Measurements from ENCODE around the gene GGT6.
"Not testable (repeated sequence)": the region's sequence is repeated elsewhere in the genome, so short reads cannot be mapped to it uniquely, and the experiment has no call there.

The GGT6 gene

GRCh38 chr17:4560421-4560820 lies at the start of gene GGT6:
Gene GGT6, minus strand, starts transcription at chr17:4560577. Its CDS starts 56 bp downstream, at chr17:4560521.
- Mint-ChIP-seq H3K9me3 (no peaks in the 10 kb centered on the region), H3K36me3 (ENCODE audit: low read depth) (no peaks in the 10 kb centered on the region), H3K27ac (no peak within 1 kb of the TSS), H3K4me3 (no peak within 1 kb of the TSS), H3K4me1 (peaks cover 45% of the 10 kb centered on the region), H3K27me3 (ENCODE audit: low read depth, poor library complexity) (peaks cover 15% of the 10 kb centered on the region)
- no peak for DNase-seq
- TF ChIP-seq CTCF (IDR thresholded peaks at IDR 0.05), result no peak

GRCh38 chr17:4610162-4610561 lies 49.8 kb upstream of the GGT6 start:
- peaks cover 25% of the 10 kb centered on the region for H3K36me3 Mint-ChIP-seq (ENCODE audit: low read depth)
- H3K4me3 Mint-ChIP-seq, result no peak overlapping the region
- peaks cover 7% of the 10 kb centered on the region for H3K27me3 Mint-ChIP-seq (ENCODE audit: low read depth, poor library complexity)
- no peak for DNase-seq
- H3K27ac Mint-ChIP-seq, result peak overlapping the region; percentile 16
- no peaks in the 10 kb centered on the region for H3K9me3 Mint-ChIP-seq
- H3K4me1 Mint-ChIP-seq, result peaks cover 56% of the 10 kb centered on the region
- TF ChIP-seq CTCF (IDR thresholded peaks at IDR 0.05), result no peak

GRCh38 chr17:4609761-4610160 lies 49.4 kb upstream of the GGT6 start:
- DNase-seq, result no peak
- H3K4me1 Mint-ChIP-seq, result peaks cover 60% of the 10 kb centered on the region
- H3K27me3 Mint-ChIP-seq (ENCODE audit: low read depth, poor library complexity), result peaks cover 7% of the 10 kb centered on the region
- H3K27ac Mint-ChIP-seq, result peak overlapping the region; percentile 31
- H3K4me3 Mint-ChIP-seq, result no peak overlapping the region
- H3K36me3 Mint-ChIP-seq (ENCODE audit: low read depth), result peaks cover 25% of the 10 kb centered on the region
- TF ChIP-seq CTCF (IDR thresholded peaks at IDR 0.05), result no peak
- H3K9me3 Mint-ChIP-seq, result no peaks in the 10 kb centered on the region

GRCh38 chr17:4607773-4608187 lies 47.4 kb upstream of the GGT6 start:
- no peak for TF ChIP-seq CTCF (IDR thresholded peaks at IDR 0.05)
- DNase-seq, result no peak
- H3K4me1 Mint-ChIP-seq, result peaks cover 80% of the 10 kb centered on the region
- peaks cover 32% of the 10 kb centered on the region for H3K36me3 Mint-ChIP-seq (ENCODE audit: low read depth)
- no peaks in the 10 kb centered on the region for H3K9me3 Mint-ChIP-seq
- H3K27ac Mint-ChIP-seq, result peak overlapping the region; percentile 97
- H3K4me3 Mint-ChIP-seq, result peak overlapping the region; percentile 64
- H3K27me3 Mint-ChIP-seq (ENCODE audit: low read depth, poor library complexity), result peaks cover 7% of the 10 kb centered on the region

- no peaks in the 10 kb centered on the region for H3K9me3 Mint-ChIP-seq
- TF ChIP-seq CTCF (IDR thresholded peaks at IDR 0.05), result no peak
- H3K36me3 Mint-ChIP-seq (ENCODE audit: low read depth), result peaks cover 32% of the 10 kb centered on the region
- H3K4me1 Mint-ChIP-seq, result peaks cover 84% of the 10 kb centered on the region
- H3K27me3 Mint-ChIP-seq (ENCODE audit: low read depth, poor library complexity), result peaks cover 7% of the 10 kb centered on the region
- H3K4me3 Mint-ChIP-seq, result peak overlapping the region; percentile 64
- H3K27ac Mint-ChIP-seq, result peak overlapping the region; percentile 97
- DNase-seq, result no peak
Measured at GRCh38 chr17:4607261-4607741, 46.9 kb upstream of the GGT6 start.

- peaks cover 89% of the 10 kb centered on the region for H3K4me1 Mint-ChIP-seq
- peak overlapping the region; percentile 86 for H3K27ac Mint-ChIP-seq
- no peak for TF ChIP-seq CTCF (IDR thresholded peaks at IDR 0.05)
- no peak overlapping the region for H3K4me3 Mint-ChIP-seq
- H3K36me3 Mint-ChIP-seq (ENCODE audit: low read depth), result peaks cover 32% of the 10 kb centered on the region
- peaks cover 4% of the 10 kb centered on the region for H3K27me3 Mint-ChIP-seq (ENCODE audit: low read depth, poor library complexity)
- DNase-seq, result no peak
- H3K9me3 Mint-ChIP-seq, result no peaks in the 10 kb centered on the region
Measured at GRCh38 chr17:4605826-4606225, 45.4 kb upstream of the GGT6 start.

GRCh38 chr17:4604736-4605135 lies 44.4 kb upstream of the GGT6 start:
- H3K9me3 Mint-ChIP-seq, H3K27ac Mint-ChIP-seq: not testable (repeated sequence)

More at GRCh38 chr17:4604736-4605135, 44.4 kb upstream of the GGT6 start:
- not testable (repeated sequence) for H3K27me3 Mint-ChIP-seq (ENCODE audit: low read depth, poor library complexity); DNase-seq; H3K4me3 Mint-ChIP-seq
- Mint-ChIP-seq H3K36me3 (ENCODE audit: low read depth) (peaks cover 32% of the 10 kb centered on the region), H3K4me1 (peaks cover 89% of the 10 kb centered on the region)
